HepG2 (cell line): Measurements from ENCODE around the gene CHST11. TPM values are rescaled to one million over a fixed set of nuclear protein-coding genes. Genes with fewer than 3 reads are reported as not detected.

Experiments used
- ATAC-seq: fragments of 200-7000 bp; cut with Tn5 transposase; 3 replicates; pipeline ENCODE4 v1.9.1; 2020; ENCODE audit warnings: mild to moderate bottlenecking, moderate library complexity
- BruUV-seq: library from RNA; stranded (reverse); fragments of 400-500 nt; replicated peaks from 2 replicates; lab custom pipeline; 2021; lab: Mats Ljungman, UMichigan
- CTCF ChIA-PET: fragments of 300-600 bp; formaldehyde crosslinking; extraction: SDS; loops from one replicate; lab custom pipeline; 2021; ENCODE audit warnings: low total read pairs, inconsistent platforms, low intra/inter-chr PET ratio; lab: Yijun Ruan, JAX
- POLR2A ChIA-PET: fragments of 350-600 bp; sonication (Branson Sonifier 250); formaldehyde crosslinking; loops from one replicate; lab custom pipeline; 2020; ENCODE audit warnings: antibody characterized with exemption, inconsistent platforms; lab: Yijun Ruan, JAX
- DNase-seq: peaks from one replicate; pipeline ENCODE4 v3.0.0-alpha.2; 2015; ENCODE audit warnings: low spot score
- FAIRE-seq: peaks from 3 replicates; lab custom pipeline; 2011; peaks lifted over from hg19 to GRCh38; lab: Jason Lieb, UNC
- H2AFZ ChIP-seq: one replicate; pipeline ENCODE4 v1.6.1; 2011; ENCODE audit warnings: low read length, inconsistent platforms
- H3K27ac ChIP-seq: fragments of 300-600 bp; 3 replicates; pipeline ENCODE4 v1.8.0; 2011; ENCODE audit warnings: mixed run types, mild to moderate bottlenecking, mixed read lengths, low read length, inconsistent platforms; ENCODE audit not compliant: insufficient read depth; ENCODE audit errors: extremely low read length
- H3K27me3 ChIP-seq, 2 experiments: fragments of 200-600 bp in 1 of 2; 2 replicates in 1 of 2; 3 replicates in 1 of 2; pipeline versions ENCODE4 v1.6.0 to v1.8.0; 2011; ENCODE audit warnings: low read length in 2 of 2, mild to moderate bottlenecking in 2 of 2, moderate library complexity in 2 of 2, inconsistent platforms in 1 of 2; ENCODE audit not compliant: insufficient read depth in 2 of 2, control insufficient read depth in 1 of 2
- H3K36me3 ChIP-seq, 2 experiments: fragments of 200-600 bp in 1 of 2; replicated peaks in 1 of 2; 2 replicates in 1 of 2; 3 replicates in 1 of 2; pipeline versions ENCODE4 v1.5.1 to v1.8.0; 2011; ENCODE audit warnings: low read length in 2 of 2, inconsistent platforms in 1 of 2; ENCODE audit not compliant: insufficient read depth in 2 of 2, control insufficient read depth in 1 of 2
- H3K4me1 ChIP-seq: 2 replicates; pipeline ENCODE4 v1.5.1; 2012; ENCODE audit warnings: low read length, inconsistent platforms; ENCODE audit not compliant: insufficient read depth
- H3K4me2 ChIP-seq: 2 replicates; pipeline ENCODE4 v1.6.0; 2011; ENCODE audit warnings: low read depth, low read length, inconsistent platforms
- H3K4me3 ChIP-seq, 3 experiments: fragments of 200-600 bp in 1 of 3; sonication (generic), shearing (Covaris generic) in 1 of 3; replicated peaks in 1 of 3; 2 replicates each; pipeline ENCODE4 v1.5.1; 2011 to 2016; ENCODE audit warnings: low read length in 3 of 3, inconsistent platforms in 2 of 3, low read depth in 2 of 3, mild to moderate bottlenecking in 2 of 3, control low read depth in 1 of 3, mixed read lengths in 1 of 3; ENCODE audit not compliant: insufficient read depth in 1 of 3
- H3K79me2 ChIP-seq: one replicate; pipeline ENCODE4 v1.6.1; 2011; ENCODE audit warnings: low read length, inconsistent platforms; ENCODE audit not compliant: insufficient read depth
- H3K9ac ChIP-seq: 2 replicates; pipeline ENCODE4 v1.6.0; 2011; ENCODE audit warnings: mild to moderate bottlenecking, low read depth, low read length, inconsistent platforms; ENCODE audit not compliant: insufficient read depth
- H3K9me3 ChIP-seq: 2 replicates; pipeline ENCODE4 v1.5.1; 2012; ENCODE audit warnings: mild to moderate bottlenecking, low read length
- H4K20me1 ChIP-seq: 2 replicates; pipeline ENCODE4 v1.6.0; 2011; ENCODE audit warnings: inconsistent platforms, mild to moderate bottlenecking, low read length, moderate library complexity; ENCODE audit not compliant: insufficient read depth
- E2F1 ChIP-seq: sonication (generic); formaldehyde crosslinking; IDR thresholded peaks from 2 replicates; pipeline ENCODE4 v1.5.0; 2020; ENCODE audit warnings: missing genetic modification reagents
- PHB2 ChIP-seq: fragments of 450-650 bp; IDR thresholded peaks from 2 replicates; pipeline ENCODE4 v1.6.1; 2018; ENCODE audit not compliant: partially characterized antibody
- ZNF234 ChIP-seq: sonication (generic); formaldehyde crosslinking; conservative IDR thresholded peaks from 2 replicates; pipeline ENCODE4 v1.5.1; 2020; ENCODE audit warnings: mild to moderate bottlenecking, missing genetic modification reagents
- WGBS: methylation state at CpG from one replicate; pipeline ENCODE4 v1.1.6; 2017; ENCODE audit warnings: low lambda C conversion rate; 5-methylcytosine and 5-hydroxymethylcytosine counted together
- in situ Hi-C: cut with HindIII; loops from 2 replicates; pipeline ENCODE4 v1.10.0; 2017; ENCODE audit warnings: low pct_unique_long_range_greater_than_20kb; ENCODE audit not compliant: extremely low pct_ligation_motif_present
- intact Hi-C: fragments of 100-400 bp; cut with micrococcal nuclease; formaldehyde crosslinking; loops from one replicate; pipeline ENCODE4 v1.10.0; 2022; ENCODE audit not compliant: unreplicated experiment
- polyA plus RNA-seq, 8 experiments: library from polyadenylated mRNA; depleted of rRNA in 3 of 8; stranded (reverse) in 7 of 8; unstranded in 1 of 8; fragments of >200 nt; fragmentation: Illumina TruSeq in 4 of 8; extraction: Trizol in 4 of 8; gene quantifications; 2 replicates each; pipeline versions ENCODE4 v1.2.1 to v1.2.3, GENCODE V29; 2011 to 2016; ENCODE audit warnings: low read depth in 4 of 8, missing spikeins in 1 of 8, mixed read lengths in 1 of 8; ENCODE audit not compliant: insufficient read depth in 1 of 8
- total RNA-seq, 5 experiments: library from RNA; depleted of rRNA; stranded (reverse); fragments of >200 nt; fragmentation: Illumina TruSeq; extraction: Trizol; gene quantifications; 2 replicates each; pipeline ENCODE4 v1.2.3, GENCODE V29; 2016; ENCODE audit warnings: low read depth in 1 of 5
- TF ChIP-seq, protein P1 (sequence below): IDR thresholded peaks from 2 replicates; pipeline ENCODE4 v1.6.1; 2016; ENCODE audit warnings: low read depth

CHST11 gene
- total and polyA plus RNA-seq, 2 of the 13 experiments (the other 11 are each of a cell fraction or from before 2014, with no cell fraction given), result 0.15 TPM; not detected in 1

DNA sequence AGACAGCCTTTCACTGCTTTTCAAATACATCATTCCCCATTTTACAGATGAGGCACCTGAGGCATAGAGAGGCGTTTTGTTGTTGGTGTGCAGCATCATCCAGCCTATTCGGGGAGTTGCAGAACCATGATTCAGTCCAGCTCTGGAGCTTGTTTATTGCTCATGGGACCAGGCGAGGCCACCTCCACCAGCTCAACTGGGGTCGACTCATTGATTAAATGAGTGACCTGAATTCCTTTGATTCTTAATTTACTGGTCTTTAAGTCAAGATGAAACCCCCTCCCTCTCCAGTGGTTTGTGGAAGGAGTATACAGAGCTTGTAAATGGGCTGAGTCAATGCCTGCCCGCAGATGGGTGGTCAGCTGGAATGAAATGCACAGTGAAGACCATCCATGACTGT lies 161.9 kb downstream of the CHST11 start:
- FAIRE-seq, result no peak
- Histone ChIP-seq H3K27ac (no peak overlapping the region), H4K20me1 (no peaks in the 10 kb centered on the region), H3K9me3 (no peaks in the 10 kb centered on the region), H3K4me3 (no peak overlapping the region), H2AFZ (no peak overlapping the region), H3K79me2 (no peaks in the 10 kb centered on the region)
- POLR2A ChIA-PET, result no interaction called here
- 31% methylated on average over 5 of the region's 5 CpGs for WGBS
- no peak for DNase-seq
- TF ChIP-seq, protein P1, sequence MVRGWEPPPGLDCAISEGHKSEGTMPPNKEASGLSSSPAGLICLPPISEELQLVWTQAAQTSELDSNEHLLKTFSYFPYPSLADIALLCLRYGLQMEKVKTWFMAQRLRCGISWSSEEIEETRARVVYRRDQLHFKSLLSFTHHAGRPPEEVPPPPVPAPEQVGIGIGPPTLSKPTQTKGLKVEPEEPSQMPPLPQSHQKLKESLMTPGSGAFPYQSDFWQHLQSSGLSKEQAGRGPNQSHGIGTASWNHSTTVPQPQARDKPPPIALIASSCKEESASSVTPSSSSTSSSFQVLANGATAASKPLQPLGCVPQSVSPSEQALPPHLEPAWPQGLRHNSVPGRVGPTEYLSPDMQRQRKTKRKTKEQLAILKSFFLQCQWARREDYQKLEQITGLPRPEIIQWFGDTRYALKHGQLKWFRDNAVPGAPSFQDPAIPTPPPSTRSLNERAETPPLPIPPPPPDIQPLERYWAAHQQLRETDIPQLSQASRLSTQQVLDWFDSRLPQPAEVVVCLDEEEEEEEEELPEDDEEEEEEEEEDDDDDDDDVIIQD (CRISPR knock-in tag), result no peak
- TF ChIP-seq, all 625 proteins: peak for 0
- H3K4me1 ChIP-seq, result no peaks in the 10 kb centered on the region
- H3K4me2 ChIP-seq, result no peak overlapping the region
- ATAC-seq, result no peak
- intact Hi-C loops (no loop called here), in situ Hi-C loops (no loop called here)
- peaks cover 0 to 8% of the 10 kb centered on the region in 2 experiments; a peak in 3 of 5 replicates for H3K27me3 ChIP-seq
- H3K9ac ChIP-seq, result no peak overlapping the region
- no TSS peak for BruUV-seq
- no peaks in the 10 kb centered on the region for H3K36me3 ChIP-seq
- CTCF ChIA-PET, result no interaction called here

DNA sequence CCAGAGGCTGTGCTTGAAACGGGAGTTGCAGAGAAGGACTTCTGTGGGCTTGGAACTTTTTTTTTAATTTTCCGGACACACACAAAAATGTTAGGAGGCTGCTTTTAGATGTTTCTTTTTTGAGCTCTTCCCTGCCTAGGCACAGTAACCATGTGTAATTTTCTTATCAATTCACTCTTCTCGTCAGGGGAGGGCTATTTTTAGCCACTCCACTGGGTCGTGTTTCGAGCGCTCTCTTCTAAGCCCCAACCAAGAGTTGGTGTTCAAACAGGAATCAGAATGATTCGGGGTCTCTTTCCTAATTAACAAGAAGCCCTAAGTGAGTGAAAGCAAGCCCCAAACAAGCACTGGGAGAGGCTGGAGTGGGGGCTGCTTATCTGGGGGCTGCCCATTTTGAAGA lies 162.6 kb downstream of the CHST11 start:
- no peaks in the 10 kb centered on the region for H4K20me1 ChIP-seq
- in situ Hi-C loops (no loop called here), intact Hi-C loops (no loop called here)
- H3K4me1 ChIP-seq, result no peaks in the 10 kb centered on the region
- BruUV-seq, result no TSS peak
- no peaks in the 10 kb centered on the region for H3K36me3 ChIP-seq
- TF ChIP-seq PHB2, result no peak
- TF ChIP-seq ZNF234, result no peak
- no peak for TF ChIP-seq E2F1
- no peak overlapping the region for H3K27ac ChIP-seq
- H3K4me3 ChIP-seq, result no peak overlapping the region
- CTCF ChIA-PET, result no interaction called here
- peaks cover 0 to 8% of the 10 kb centered on the region in 2 experiments; a peak in 3 of 5 replicates for H3K27me3 ChIP-seq
- no peaks in the 10 kb centered on the region for H3K79me2 ChIP-seq
- 31% methylated on average over 7 of the region's 7 CpGs for WGBS
- H3K9me3 ChIP-seq, result no peaks in the 10 kb centered on the region
- no peak overlapping the region for H3K9ac ChIP-seq
- no peak for FAIRE-seq
- H2AFZ ChIP-seq, result no peak overlapping the region
- no peak for DNase-seq
- POLR2A ChIA-PET, result no interaction called here
- no peak overlapping the region for H3K4me2 ChIP-seq
- ATAC-seq, result no peak
